ENCODE data around the gene COL11A2. TPM values are rescaled to one million over a fixed set of nuclear protein-coding genes. Genes with fewer than 3 reads are reported as not detected.

The COL11A2 gene
- total RNA-seq, 5 donors from 2014 or later (not counting 1 experiment from before 2014, with no cell fraction given) = 1.3 to 9.7 (median 2.7) TPM

DNA sequence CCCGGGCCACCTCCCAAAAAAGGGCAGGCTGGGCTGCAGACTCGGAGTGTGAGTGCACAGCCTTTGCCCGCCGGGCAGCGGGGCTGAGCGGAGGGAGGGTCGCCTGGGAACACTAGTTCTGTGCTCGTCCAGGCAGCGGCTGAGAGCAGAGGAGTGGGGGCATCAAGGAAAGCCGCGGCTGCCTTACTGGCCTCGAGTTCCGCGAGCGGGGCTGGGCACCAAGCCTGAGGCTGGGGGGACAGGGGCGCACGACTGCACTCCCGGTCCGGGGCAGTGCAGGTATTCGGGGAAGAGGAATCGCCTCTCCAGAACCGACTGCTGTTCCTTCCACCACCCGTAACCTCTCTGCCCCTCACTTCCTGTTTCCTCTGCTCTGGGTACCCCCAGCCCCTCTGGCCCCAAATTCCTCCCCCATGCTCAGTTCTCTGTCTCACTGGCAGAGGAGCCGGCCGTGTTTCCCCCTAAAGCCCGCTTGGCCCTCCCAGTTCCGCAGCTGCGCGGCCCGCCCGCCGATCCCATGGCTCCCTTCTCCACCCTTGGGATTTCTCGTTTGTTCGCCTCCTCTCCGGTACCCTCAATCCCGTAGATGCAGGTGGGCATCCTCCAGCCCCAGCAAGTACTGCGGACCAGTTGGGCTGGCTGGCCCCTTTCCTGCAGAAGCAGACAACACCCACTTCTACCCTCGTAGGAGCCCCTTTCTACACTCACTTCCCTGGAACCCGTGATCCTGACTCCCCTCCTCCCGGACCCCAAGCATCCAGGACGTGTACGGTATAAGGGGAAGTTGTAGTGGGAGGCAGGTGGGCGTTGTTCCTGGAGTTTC is 21.1 kb upstream of the COL11A2 start:
- ATAC-seq (replicated peaks in 1 of 4) (peak; percentile 32 to 46 (median 40)), DNase-seq (peak in 4 of 35 experiments; percentile 16 to 35 (median 28))
- peaks cover 0 to 24% of the 10 kb centered on the region in 2 donors for H3K36me3 ChIP-seq (ENCODE audit: control insufficient read depth in 2 of 2, extremely low read depth in 1 of 2, insufficient read depth in 1 of 2, low read length in 1 of 2)
- H3K27me3 ChIP-seq (replicated peaks in 1 of 2; ENCODE audit: control insufficient read depth in 2 of 2, extremely low read depth in 1 of 2, insufficient read depth in 2 of 2, low read length in 1 of 2) = peaks cover 1 to 54% of the 10 kb centered on the region in 2 experiments
- H3K9me3 ChIP-seq = no peaks in the 10 kb centered on the region
- Mint-ChIP-seq H3K27ac (peak overlapping the region in 1 of 2 donors; percentile 48), H3K4me3 (peak overlapping the region; percentile 67 to 85 (median 76)), H3K36me3 (peaks cover 20% of the 10 kb centered on the region), H3K4me1 (peaks cover 33 to 41% (median 36%) of the 10 kb centered on the region in 3 donors), H3K27me3 (peaks cover 15 to 44% of the 10 kb centered on the region in 2 donors), H3K9me3 (no peaks in the 10 kb centered on the region)
- ChIA-PET POLR2A (no interaction called here), CTCF (no interaction called here)
- H3K4me1 ChIP-seq (ENCODE audit: control insufficient read depth in 1 of 2, extremely low read depth in 1 of 2, insufficient read depth in 2 of 2, low read length in 2 of 2) = peaks cover 4 to 36% of the 10 kb centered on the region in 2 experiments
- H3K27ac ChIP-seq (ENCODE audit: low read length) = no peak overlapping the region
- WGBS (ENCODE audit: insufficient coverage) = 5% methylated on average over 34 of the region's 43 CpGs
- H3K4me3 ChIP-seq (ENCODE audit: control insufficient read depth in 1 of 2, extremely low read depth in 1 of 2, low read length in 1 of 2) = peak overlapping the region; percentile 36 to 69

DNA sequence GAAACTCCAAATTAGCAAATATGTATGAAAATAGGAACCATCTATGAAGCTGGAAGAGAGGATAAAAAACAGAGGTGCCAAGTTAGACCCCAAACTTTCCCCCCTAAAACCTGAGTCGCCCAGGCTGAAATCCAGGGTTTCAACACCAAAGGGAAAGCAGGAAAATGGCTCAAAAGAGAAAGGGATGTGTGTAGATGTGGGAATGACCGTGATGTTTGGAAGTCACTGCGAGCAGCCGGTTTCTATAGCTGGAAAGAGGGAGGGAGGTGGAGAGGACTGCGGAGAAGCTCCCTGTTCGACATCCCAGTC is 20.5 kb upstream of the COL11A2 start:
- Histone ChIP-seq H3K36me3 (ENCODE audit: control insufficient read depth in 2 of 2, extremely low read depth in 1 of 2, insufficient read depth in 1 of 2, low read length in 1 of 2) (peaks cover 0 to 24% of the 10 kb centered on the region in 2 donors), H3K27ac (ENCODE audit: low read length) (no peak overlapping the region), H3K9me3 (no peaks in the 10 kb centered on the region), H3K27me3 (replicated peaks in 1 of 2; ENCODE audit: control insufficient read depth in 2 of 2, extremely low read depth in 1 of 2, insufficient read depth in 2 of 2, low read length in 1 of 2) (peaks cover 0 to 52% of the 10 kb centered on the region in 2 experiments), H3K4me1 (ENCODE audit: control insufficient read depth in 1 of 2, extremely low read depth in 1 of 2, insufficient read depth in 2 of 2, low read length in 2 of 2) (peaks cover 4 to 38% of the 10 kb centered on the region in 2 experiments), H3K4me3 (ENCODE audit: control insufficient read depth in 1 of 2, extremely low read depth in 1 of 2, low read length in 1 of 2) (peak overlapping the region; percentile 36 to 69)
- Mint-ChIP-seq H3K36me3 (peaks cover 20% of the 10 kb centered on the region), H3K9me3 (no peaks in the 10 kb centered on the region), H3K4me1 (peaks cover 33 to 41% (median 36%) of the 10 kb centered on the region in 3 donors), H3K4me3 (peak overlapping the region; percentile 67 to 85 (median 76)), H3K27me3 (peaks cover 10 to 39% of the 10 kb centered on the region in 2 donors), H3K27ac (peak overlapping the region in 1 of 2 donors; percentile 0)
- ChIA-PET CTCF (no interaction called here), POLR2A (no interaction called here)
- 25% methylated on average over 1 of the region's 6 CpGs for WGBS (ENCODE audit: insufficient coverage)
- no peak for ATAC-seq (replicated peaks in 1 of 4)
- DNase-seq = no peak

DNA sequence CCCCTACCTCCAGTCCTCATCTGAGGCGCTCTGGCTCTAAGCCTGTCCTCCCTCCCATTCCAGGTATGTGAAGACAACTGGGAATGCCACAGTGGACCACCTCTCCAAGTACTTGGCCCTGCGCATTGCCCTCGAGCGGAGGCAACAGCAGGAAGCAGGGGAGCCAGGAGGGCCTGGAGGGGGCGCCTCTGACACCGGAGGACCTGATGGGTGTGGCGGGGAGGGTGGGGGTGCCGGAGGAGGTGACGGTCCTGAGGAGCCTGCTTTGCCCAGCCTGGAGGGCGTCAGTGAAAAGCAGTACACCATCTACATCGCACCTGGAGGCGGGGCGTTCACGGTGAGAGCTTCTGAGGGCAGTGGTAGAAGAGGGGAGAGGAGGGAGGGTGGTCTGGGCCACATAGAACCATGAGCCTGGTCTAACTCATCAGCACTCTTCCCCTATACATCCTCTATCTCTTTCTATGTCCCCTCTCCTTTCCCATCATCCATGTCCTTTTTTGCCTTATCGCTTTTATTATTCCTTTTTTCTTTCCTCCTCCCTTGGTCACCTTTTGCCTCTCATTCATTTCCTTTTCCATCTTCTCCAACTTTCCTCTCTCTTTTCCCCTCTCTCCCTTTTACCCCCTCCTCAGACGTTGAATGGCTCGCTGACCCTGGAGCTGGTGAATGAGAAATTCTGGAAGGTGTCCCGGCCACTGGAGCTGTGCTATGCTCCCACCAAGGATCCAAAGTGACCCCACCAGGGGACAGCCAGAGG is 19.6 kb upstream of the COL11A2 start:
- DNase-seq (no peak), ATAC-seq (replicated peaks in 1 of 4) (no peak)
- peaks cover 7 to 45% of the 10 kb centered on the region in 2 experiments for H3K4me1 ChIP-seq (ENCODE audit: control insufficient read depth in 1 of 2, extremely low read depth in 1 of 2, insufficient read depth in 2 of 2, low read length in 2 of 2)
- WGBS (ENCODE audit: insufficient coverage) = 96% methylated on average over 4 of the region's 18 CpGs
- H3K27me3 ChIP-seq (replicated peaks in 1 of 2; ENCODE audit: control insufficient read depth in 2 of 2, extremely low read depth in 1 of 2, insufficient read depth in 2 of 2, low read length in 1 of 2) = peaks cover 0 to 48% of the 10 kb centered on the region in 2 experiments
- peak overlapping the region in 1 of 2 donors; percentile 12 for H3K4me3 ChIP-seq (ENCODE audit: control insufficient read depth in 1 of 2, extremely low read depth in 1 of 2, low read length in 1 of 2)
- H3K27ac Mint-ChIP-seq = no peak overlapping the region
- no peaks in the 10 kb centered on the region for H3K9me3 ChIP-seq
- ChIA-PET POLR2A (no interaction called here), CTCF (interaction anchor here in 1 of 2 donors (0.5 kb wide), 1 partner anchor 132 kb away, joined by 11 read pairs; no protein-coding TSS in a partner anchor)
- peaks cover 20% of the 10 kb centered on the region for H3K36me3 Mint-ChIP-seq
- no peak overlapping the region for H3K27ac ChIP-seq (ENCODE audit: low read length)
- peaks cover 10 to 35% of the 10 kb centered on the region in 2 donors for H3K27me3 Mint-ChIP-seq
- no peaks in the 10 kb centered on the region for H3K9me3 Mint-ChIP-seq
- H3K4me1 Mint-ChIP-seq = peaks cover 33 to 41% (median 36%) of the 10 kb centered on the region in 3 donors
- H3K36me3 ChIP-seq (ENCODE audit: control insufficient read depth in 2 of 2, extremely low read depth in 1 of 2, insufficient read depth in 1 of 2, low read length in 1 of 2) = peaks cover 0 to 24% of the 10 kb centered on the region in 2 donors
- H3K4me3 Mint-ChIP-seq = no peak overlapping the region

DNA sequence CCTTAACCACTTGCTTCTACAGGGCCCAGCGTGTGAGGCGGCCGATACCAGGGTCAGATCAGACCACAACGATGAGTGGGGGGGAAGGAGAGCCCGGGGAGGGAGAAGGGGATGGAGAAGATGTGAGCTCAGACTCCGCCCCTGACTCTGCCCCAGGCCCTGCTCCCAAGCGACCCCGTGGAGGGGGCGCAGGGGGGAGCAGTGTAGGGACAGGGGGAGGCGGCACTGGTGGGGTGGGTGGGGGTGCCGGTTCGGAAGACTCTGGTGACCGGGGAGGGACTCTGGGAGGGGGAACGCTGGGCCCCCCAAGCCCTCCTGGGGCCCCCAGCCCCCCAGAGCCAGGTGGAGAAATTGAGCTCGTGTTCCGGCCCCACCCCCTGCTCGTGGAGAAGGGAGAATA is 18.9 kb upstream of the COL11A2 start:
- Mint-ChIP-seq H3K27ac (no peak overlapping the region), H3K27me3 (peaks cover 10 to 33% of the 10 kb centered on the region in 2 donors), H3K4me3 (no peak overlapping the region), H3K4me1 (peaks cover 37 to 45% (median 39%) of the 10 kb centered on the region in 3 donors), H3K36me3 (peaks cover 20% of the 10 kb centered on the region), H3K9me3 (no peaks in the 10 kb centered on the region)
- WGBS (ENCODE audit: insufficient coverage) = 73% methylated on average over 3 of the region's 17 CpGs
- no peak overlapping the region for H3K4me3 ChIP-seq (ENCODE audit: control insufficient read depth in 1 of 2, extremely low read depth in 1 of 2, low read length in 1 of 2)
- no peak overlapping the region for H3K27ac ChIP-seq (ENCODE audit: low read length)
- ChIA-PET CTCF (interaction anchor here in 1 of 2 donors (0.5 kb wide), 1 partner anchor 133 kb away, joined by 11 read pairs; no protein-coding TSS in a partner anchor), POLR2A (no interaction called here)
- ATAC-seq (replicated peaks in 1 of 4) (no peak), DNase-seq (no peak)
- H3K9me3 ChIP-seq = no peaks in the 10 kb centered on the region
- H3K27me3 ChIP-seq (replicated peaks in 1 of 2; ENCODE audit: control insufficient read depth in 2 of 2, extremely low read depth in 1 of 2, insufficient read depth in 2 of 2, low read length in 1 of 2) = peaks cover 0 to 42% of the 10 kb centered on the region in 2 experiments
- peaks cover 7 to 41% of the 10 kb centered on the region in 2 experiments for H3K4me1 ChIP-seq (ENCODE audit: control insufficient read depth in 1 of 2, extremely low read depth in 1 of 2, insufficient read depth in 2 of 2, low read length in 2 of 2)
- H3K36me3 ChIP-seq (ENCODE audit: control insufficient read depth in 2 of 2, extremely low read depth in 1 of 2, insufficient read depth in 1 of 2, low read length in 1 of 2) = peaks cover 0 to 24% of the 10 kb centered on the region in 2 donors

DNA sequence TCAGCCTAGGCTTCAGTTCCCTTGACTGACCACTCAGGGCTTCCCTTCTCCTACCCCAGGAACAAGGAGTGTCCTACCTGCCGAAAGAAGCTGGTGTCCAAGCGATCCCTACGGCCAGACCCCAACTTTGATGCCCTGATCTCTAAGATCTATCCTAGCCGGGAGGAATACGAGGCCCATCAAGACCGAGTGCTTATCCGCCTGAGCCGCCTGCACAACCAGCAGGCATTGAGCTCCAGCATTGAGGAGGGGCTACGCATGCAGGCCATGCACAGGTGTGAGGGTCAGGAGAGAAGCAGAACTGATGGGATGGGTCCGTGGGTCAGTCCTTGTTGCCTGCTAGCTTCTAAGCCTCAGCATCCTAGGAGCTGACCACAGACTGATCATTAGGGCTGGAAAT is 17.6 kb upstream of the COL11A2 start:
- Mint-ChIP-seq H3K4me1 (peaks cover 50 to 58% (median 50%) of the 10 kb centered on the region in 3 donors), H3K27me3 (peaks cover 10 to 25% of the 10 kb centered on the region in 2 donors), H3K4me3 (peak overlapping the region in 2 of 3 donors; percentile 87 to 89), H3K9me3 (no peaks in the 10 kb centered on the region), H3K27ac (no peak overlapping the region), H3K36me3 (peaks cover 20% of the 10 kb centered on the region)
- ChIA-PET POLR2A (interaction anchor here in 1 of 2 donors (0.6 kb wide), 1 partner anchor 159 kb away, joined by 4 read pairs; no protein-coding TSS in a partner anchor), CTCF (no interaction called here)
- no peak overlapping the region for H3K27ac ChIP-seq (ENCODE audit: low read length)
- H3K4me3 ChIP-seq (ENCODE audit: control insufficient read depth in 1 of 2, extremely low read depth in 1 of 2, low read length in 1 of 2) = no peak overlapping the region
- DNase-seq (no peak), ATAC-seq (replicated peaks in 1 of 4) (no peak)
- peaks cover 0 to 24% of the 10 kb centered on the region in 2 donors for H3K36me3 ChIP-seq (ENCODE audit: control insufficient read depth in 2 of 2, extremely low read depth in 1 of 2, insufficient read depth in 1 of 2, low read length in 1 of 2)
- H3K27me3 ChIP-seq (replicated peaks in 1 of 2; ENCODE audit: control insufficient read depth in 2 of 2, extremely low read depth in 1 of 2, insufficient read depth in 2 of 2, low read length in 1 of 2) = peaks cover 0 to 29% of the 10 kb centered on the region in 2 experiments
- 95% methylated on average over 7 of the region's 10 CpGs for WGBS (ENCODE audit: insufficient coverage)
- peaks cover 10 to 46% of the 10 kb centered on the region in 2 experiments for H3K4me1 ChIP-seq (ENCODE audit: control insufficient read depth in 1 of 2, extremely low read depth in 1 of 2, insufficient read depth in 2 of 2, low read length in 2 of 2)
- H3K9me3 ChIP-seq = no peaks in the 10 kb centered on the region

Measured in T-cell (primary cell).